GM19025 (cell line): ENCODE data around the gene CAVIN2.
"Not testable (repeated sequence)": the region's sequence is repeated elsewhere in the genome, so short reads cannot be mapped to it uniquely, and the experiment has no call there.

Source experiments
- ATAC-seq: cut with Tn5 transposase; IDR thresholded peaks from one replicate; pipeline ENCODE4 v1.9.1; 2021; ENCODE audit warnings: mild to moderate bottlenecking, low read depth, moderate library complexity; ENCODE audit not compliant: unreplicated experiment

Gene CAVIN2

GRCh38 chr2:191806396-191806795, 40.5 kb downstream of the CAVIN2 start:
- ATAC-seq = no peak

- no peak for ATAC-seq
Measured at GRCh38 chr2:191804766-191805165, 42.1 kb downstream of the CAVIN2 start.

- no peak for ATAC-seq
Measured at GRCh38 chr2:191803007-191803406, 43.9 kb downstream of the CAVIN2 start.

- ATAC-seq = no peak
Measured at GRCh38 chr2:191802180-191802579, 44.7 kb downstream of the CAVIN2 start.

GRCh38 chr2:191800874-191801273, 46.0 kb downstream of the CAVIN2 start:
- no peak for ATAC-seq

- no peak for ATAC-seq
Measured at GRCh38 chr2:191799526-191799925, 47.4 kb downstream of the CAVIN2 start.

- ATAC-seq = no peak
Measured at GRCh38 chr2:191797942-191798876, 48.7 kb downstream of the CAVIN2 start.

GRCh38 chr2:191797500-191797899, 49.4 kb downstream of the CAVIN2 start:
- ATAC-seq = no peak

- ATAC-seq = no peak
Measured at GRCh38 chr2:191795715-191796114, 51.2 kb downstream of the CAVIN2 start.

- no peak for ATAC-seq
Measured at GRCh38 chr2:191791953-191792560, 54.8 kb downstream of the CAVIN2 start.

GRCh38 chr2:191790737-191791136, 56.2 kb downstream of the CAVIN2 start:
- ATAC-seq = no peak

- ATAC-seq = no peak
Measured at GRCh38 chr2:191789796-191790195, 57.1 kb downstream of the CAVIN2 start.

GRCh38 chr2:191786694-191787093, 60.2 kb downstream of the CAVIN2 start:
- ATAC-seq = no peak

GRCh38 chr2:191785651-191786050, 61.2 kb downstream of the CAVIN2 start:
- not testable (repeated sequence) for ATAC-seq
